ENCODE results near the gene TTC12. TPM values are rescaled to one million over a fixed set of nuclear protein-coding genes. Genes with fewer than 3 reads are reported as not detected.
A peak's percentile ranks its signal among the peaks of the same experiment; 100 is the strongest.
"Not testable (repeated sequence)": the region's sequence is repeated elsewhere in the genome, so short reads cannot be mapped to it uniquely, and the experiment has no call there.

The TTC12 gene
- total and polyA plus RNA-seq, 12 donors, result 3.3 to 18.0 (median 7.8) TPM

- Histone ChIP-seq H3K27me3 (peaks cover 0 to 29% (median 0%) of the 10 kb centered on the region in 7 donors), H3K27ac (no peak overlapping the region), H3K36me3 (no peaks in the 10 kb centered on the region), H3K4me1 (peaks cover 0 to 7% (median 0%) of the 10 kb centered on the region in 9 donors), H3K9me3 (no peaks in the 10 kb centered on the region), H3K4me3 (no peak overlapping the region)
- DNase-seq (no peak), ATAC-seq (no peak)
- TF ChIP-seq CTCF (IDR thresholded peaks at IDR 0.05), result no peak
- WGBS, 2 donors, result 80 to 84% methylated on average over 2 of the region's 2 CpGs
- intact Hi-C loops (cut with DNase I), result loop anchor here in 3 of 10 donors (10.0 kb wide), 3 partner anchors 1012 to 1082 kb away; partner anchors contain the start of gene PTS (in 1 of the 3)
These were observed 17.8 kb upstream of the TTC12 start for GRCh38 chr11:113296447-113297205.

GRCh38 chr11:113298496-113298895 lies 15.9 kb upstream of the TTC12 start:
- not testable (repeated sequence) for DNase-seq, H3K36me3 ChIP-seq, H3K9me3 ChIP-seq, ATAC-seq, H3K27ac ChIP-seq, H3K4me3 ChIP-seq, H3K4me1 ChIP-seq
- intact Hi-C loops (cut with DNase I), result loop anchor here in 3 of 10 donors (10.0 kb wide), 3 partner anchors 1014 to 1084 kb away; partner anchors contain the start of gene PTS (in 1 of the 3)
- H3K27me3 ChIP-seq, result peaks cover 0 to 30% (median 0%) of the 10 kb centered on the region in 7 donors
- WGBS, 2 donors, result 92 to 93% methylated on average over 3 of the region's 3 CpGs

- Histone ChIP-seq H3K27me3 (peaks cover 0 to 9% (median 0%) of the 10 kb centered on the region in 7 donors), H3K36me3 (no peaks in the 10 kb centered on the region), H3K4me1 (peaks cover 0 to 5% (median 0%) of the 10 kb centered on the region in 9 donors), H3K9me3 (no peaks in the 10 kb centered on the region), H3K27ac (no peak overlapping the region), H3K4me3 (no peak overlapping the region)
- ATAC-seq (no peak), DNase-seq (no peak)
- intact Hi-C loops (cut with DNase I), result loop anchor here (1.0 to 10.0 kb wide), 11 partner anchors 60 to 492 kb away; no protein-coding TSS in a partner anchor
- TF ChIP-seq CTCF (IDR thresholded peaks at IDR 0.05), result no peak
These were observed 9.5 kb upstream of the TTC12 start for GRCh38 chr11:113304916-113305315.

- Histone ChIP-seq H3K4me1 (peaks cover 0 to 5% (median 0%) of the 10 kb centered on the region in 9 donors), H3K4me3 (no peak overlapping the region), H3K27ac (no peak overlapping the region), H3K9me3 (no peaks in the 10 kb centered on the region), H3K27me3 (peaks cover 0 to 9% (median 0%) of the 10 kb centered on the region in 7 donors), H3K36me3 (no peaks in the 10 kb centered on the region)
- WGBS, 2 donors, result 43 to 48% methylated on average over 12 of the region's 12 CpGs
- ATAC-seq (peak; percentile 69 to 95 (median 90)), DNase-seq (peak; percentile 59 to 73)
- TF ChIP-seq CTCF (IDR thresholded peaks at IDR 0.05), result peak; percentile 80 to 95 (median 91)
- intact Hi-C loops (cut with DNase I), result loop anchor here (1.0 to 10.0 kb wide), 12 partner anchors 59 to 492 kb away; no protein-coding TSS in a partner anchor
These were observed 8.7 kb upstream of the TTC12 start for GRCh38 chr11:113305440-113306336.

All from heart right ventricle (tissue), 16 donors.